SH-SY5Y (cell line): ENCODE data around the gene FHL3.

Source experiments
- GATA2 ChIP-seq: IDR thresholded peaks from 2 replicates; pipeline ENCODE4 v1.6.1; 2011; ENCODE audit warnings: mild to moderate bottlenecking, low read depth, low read length
- GATA3 ChIP-seq: IDR thresholded peaks from 2 replicates; pipeline ENCODE4 v1.6.1; 2011; ENCODE audit warnings: low read depth, mild to moderate bottlenecking, low read length, moderate library complexity

DNA sequence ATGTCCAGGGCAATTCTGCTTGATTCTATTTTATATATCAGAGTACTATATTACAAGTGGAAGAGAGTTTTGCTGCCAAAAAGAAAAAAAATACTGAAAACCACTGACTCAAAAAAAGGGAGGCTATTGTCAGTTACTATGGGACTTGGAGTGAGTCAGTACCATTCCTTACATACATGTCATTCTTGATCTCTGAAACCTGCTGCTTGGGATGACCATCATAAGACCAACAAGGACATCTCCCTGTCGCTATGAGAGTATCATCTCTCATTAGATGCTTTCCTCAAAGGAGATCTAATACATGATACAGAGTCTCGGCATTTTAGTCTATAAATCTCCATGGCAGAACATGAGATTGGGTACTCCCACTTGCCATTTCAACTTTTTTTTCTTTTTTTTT, 46.6 kb downstream of the FHL3 start:
- TF ChIP-seq GATA2 (no peak), GATA3 (no peak)
